Fibroblast of peridontal ligament (primary cell): Measurements from ENCODE around the gene AGMAT.
A peak's percentile ranks its signal among the peaks of the same experiment; 100 is the strongest.

ENCODE experiments used
- DNase-seq: peaks from one replicate; pipeline ENCODE4 v3.0.0-alpha.2; 2010; ENCODE audit errors: extremely low read depth

The AGMAT gene

GRCh38 chr1:15584489-15585363 is at the start of gene AGMAT:
AGMAT (minus strand) TSS chr1:15585051; CDS start chr1:15584967, 84 bp downstream.
- DNase-seq = no peak

GRCh38 chr1:15633756-15634420 is 49.0 kb upstream of the AGMAT start:
- DNase-seq = no peak

- DNase-seq = no peak
These were observed 43.2 kb upstream of the AGMAT start for GRCh38 chr1:15628003-15628402.

- DNase-seq = peak; percentile 43
These were observed 42.6 kb upstream of the AGMAT start for GRCh38 chr1:15627343-15627988.

- DNase-seq = no peak
These were observed 41.6 kb upstream of the AGMAT start for GRCh38 chr1:15626269-15626950.

GRCh38 chr1:15625056-15625917 is 40.4 kb upstream of the AGMAT start:
- no peak for DNase-seq

- DNase-seq = no peak
These were observed 39.4 kb upstream of the AGMAT start for GRCh38 chr1:15624133-15624714.

- DNase-seq = no peak
These were observed 38.6 kb upstream of the AGMAT start for GRCh38 chr1:15623435-15623834.

GRCh38 chr1:15622712-15623373 is 38.0 kb upstream of the AGMAT start:
- DNase-seq = no peak

GRCh38 chr1:15621975-15622374 is 37.1 kb upstream of the AGMAT start:
- DNase-seq = no peak

- DNase-seq = no peak
These were observed 36.2 kb upstream of the AGMAT start for GRCh38 chr1:15620902-15621682.

GRCh38 chr1:15620155-15620545 is 35.3 kb upstream of the AGMAT start:
- DNase-seq = peak; percentile 25

GRCh38 chr1:15618655-15619525 is 34.0 kb upstream of the AGMAT start:
- DNase-seq = peak; percentile 92

GRCh38 chr1:15618077-15618654 is 33.3 kb upstream of the AGMAT start:
- DNase-seq = no peak

GRCh38 chr1:15617173-15618076 is 32.6 kb upstream of the AGMAT start, which contains the start of gene DDI2:
DDI2 (plus strand) TSS chr1:15617458; CDS start chr1:15617671, 213 bp downstream.
- peak; percentile 96 for DNase-seq

GRCh38 chr1:15616373-15617172 is 31.7 kb upstream of the AGMAT start:
- DNase-seq = no peak
